ENCODE results near the gene SLC7A10. TPM values are rescaled to one million over a fixed set of nuclear protein-coding genes. Genes with fewer than 3 reads are reported as not detected.

The SLC7A10 gene
- polyA plus RNA-seq, 1 donor from 2014 or later = not detected

- no peak for TF ChIP-seq EP300 (conservative IDR thresholded peaks at IDR 0.05; ENCODE audit: poor library complexity, severe bottlenecking)
- no peak for TF ChIP-seq CTCF (IDR thresholded peaks at IDR 0.05; ENCODE audit: poor library complexity, severe bottlenecking)
- no peak for TF ChIP-seq EZH2 (IDR thresholded peaks at IDR 0.05; ENCODE audit: borderline replicate concordance, insufficient read depth, low read length, poor library complexity, severe bottlenecking)
- no peak for TF ChIP-seq REST (IDR thresholded peaks at IDR 0.05; ENCODE audit: borderline replicate concordance)
- TF ChIP-seq MXI1 (conservative IDR thresholded peaks at IDR 0.05; ENCODE audit: poor library complexity, severe bottlenecking) = no peak
- TF ChIP-seq SMC3 (conservative IDR thresholded peaks at IDR 0.05; ENCODE audit: poor library complexity) = no peak
- TF ChIP-seq RAD21 (conservative IDR thresholded peaks at IDR 0.05) = no peak
- no peak overlapping the region for H3K27ac ChIP-seq (ENCODE audit: low read length)
These were observed 20.5 kb downstream of the SLC7A10 start for GRCh38 chr19:33205110-33205509.

GRCh38 chr19:33204136-33204973 lies 21.3 kb downstream of the SLC7A10 start:
- Histone ChIP-seq H3K4me2 (ENCODE audit: low read length) (no peak overlapping the region), H3K27ac (ENCODE audit: low read length) (no peak overlapping the region), H4K20me1 (ENCODE audit: insufficient read depth) (no peaks in the 10 kb centered on the region), H2AFZ (ENCODE audit: low read depth, low read length) (no peak overlapping the region), H3K27me3 (ENCODE audit: insufficient read depth, low read depth, low read length) (no peaks in the 10 kb centered on the region), H3K79me2 (replicated peaks; ENCODE audit: insufficient read depth, low read length) (no peaks in the 10 kb centered on the region), H3K9ac (ENCODE audit: low read length) (no peak overlapping the region), H3K36me3 (ENCODE audit: insufficient read depth, low read length) (peaks cover 6% of the 10 kb centered on the region), H3K4me3 (ENCODE audit: low read length) (no peak overlapping the region), H3K9me2 (ENCODE audit: insufficient read depth, low read length) (no peaks in the 10 kb centered on the region), H3F3A (ENCODE audit: insufficient read depth, low read length, poor library complexity, severe bottlenecking) (no peaks in the 10 kb centered on the region), H3K9me3 (ENCODE audit: low read length) (no peaks in the 10 kb centered on the region)
- TF ChIP-seq EP300 (conservative IDR thresholded peaks at IDR 0.05; ENCODE audit: poor library complexity, severe bottlenecking) = no peak
- no peak for TF ChIP-seq POLR2AphosphoS5 (IDR thresholded peaks at IDR 0.05)
- no peak for TF ChIP-seq REST (IDR thresholded peaks at IDR 0.05; ENCODE audit: borderline replicate concordance)
- no peak for TF ChIP-seq SMC3 (conservative IDR thresholded peaks at IDR 0.05; ENCODE audit: poor library complexity)
- no peak for TF ChIP-seq CTCF (IDR thresholded peaks at IDR 0.05; ENCODE audit: poor library complexity, severe bottlenecking)

More at GRCh38 chr19:33205110-33205509, 20.5 kb downstream of the SLC7A10 start:
- Histone ChIP-seq H2AFZ (ENCODE audit: low read depth, low read length) (no peak overlapping the region), H3K4me3 (ENCODE audit: low read length) (no peak overlapping the region), H3K9me3 (ENCODE audit: low read length) (no peaks in the 10 kb centered on the region), H3K9me2 (ENCODE audit: insufficient read depth, low read length) (no peaks in the 10 kb centered on the region), H3K27me3 (ENCODE audit: insufficient read depth, low read depth, low read length) (no peaks in the 10 kb centered on the region), H4K20me1 (ENCODE audit: insufficient read depth) (no peaks in the 10 kb centered on the region), H3K9ac (ENCODE audit: low read length) (no peak overlapping the region), H3K36me3 (ENCODE audit: insufficient read depth, low read length) (peaks cover 6% of the 10 kb centered on the region), H3K4me2 (ENCODE audit: low read length) (no peak overlapping the region), H3F3A (ENCODE audit: insufficient read depth, low read length, poor library complexity, severe bottlenecking) (no peaks in the 10 kb centered on the region), H3K79me2 (replicated peaks; ENCODE audit: insufficient read depth, low read length) (no peaks in the 10 kb centered on the region)

All from neural cell (in vitro differentiated cells).